HepG2 (cell line): ENCODE results near the gene FAF2. TPM values are rescaled to one million over a fixed set of nuclear protein-coding genes. Genes with fewer than 3 reads are reported as not detected.

ENCODE experiments used
- AGO2 ChIP-seq: fragments of 200-400 bp; formaldehyde crosslinking; optimal IDR thresholded peaks from 2 replicates; pipeline ENCODE3; 2017; ENCODE audit warnings: mild to moderate bottlenecking, low read depth, low read length, moderate library complexity
- ARID4A ChIP-seq: sonication (generic); formaldehyde crosslinking; IDR thresholded peaks from 2 replicates; pipeline ENCODE4 v1.5.0; 2020; ENCODE audit warnings: mild to moderate bottlenecking, missing genetic modification reagents, borderline replicate concordance
- HBP1 ChIP-seq: IDR thresholded peaks from 2 replicates; pipeline ENCODE4 v1.6.1; 2016; ENCODE audit warnings: low read depth, control low read depth
- KDM5B ChIP-seq: sonication (generic); formaldehyde crosslinking; IDR thresholded peaks from 2 replicates; pipeline ENCODE4 v1.4.0; 2020; ENCODE audit warnings: missing genetic modification reagents, mild to moderate bottlenecking, borderline replicate concordance
- KLF6 ChIP-seq: IDR thresholded peaks from 2 replicates; pipeline ENCODE4 v1.8.0; 2016; ENCODE audit warnings: missing biosample characterization, missing genetic modification reagents
- MYC ChIP-seq: sonication (generic); formaldehyde crosslinking; IDR thresholded peaks from 2 replicates; pipeline ENCODE4 v1.9.0; 2021; ENCODE audit warnings: missing genetic modification reagents, borderline replicate concordance
- NAIF1 ChIP-seq: sonication (generic); formaldehyde crosslinking; IDR thresholded peaks from 2 replicates; pipeline ENCODE4 v1.5.0; 2020; ENCODE audit warnings: mild to moderate bottlenecking, missing genetic modification reagents, borderline replicate concordance
- NRL ChIP-seq: sonication (generic); formaldehyde crosslinking; IDR thresholded peaks from 2 replicates; pipeline ENCODE4 v1.5.0; 2020; ENCODE audit warnings: missing genetic modification reagents, mild to moderate bottlenecking, moderate library complexity, borderline replicate concordance
- SAFB2 ChIP-seq: sonication (generic); formaldehyde crosslinking; IDR thresholded peaks from 2 replicates; pipeline ENCODE4 v1.5.1; 2020; ENCODE audit warnings: missing genetic modification reagents, low read depth, mild to moderate bottlenecking, borderline replicate concordance
- SAP130 ChIP-seq: IDR thresholded peaks from 2 replicates; pipeline ENCODE4 v1.6.1; 2016; ENCODE audit warnings: low read depth
- SIN3A ChIP-seq: IDR thresholded peaks from 2 replicates; pipeline ENCODE4 v1.6.1; 2011; ENCODE audit warnings: low read depth, mild to moderate bottlenecking, control low read depth, low read length, borderline replicate concordance
- SP1 ChIP-seq, 2 experiments: fragments of 450-650 bp in 1 of 2; sonication (generic) in 1 of 2; formaldehyde crosslinking in 1 of 2; IDR thresholded peaks; 2 replicates each; pipeline versions ENCODE4 v1.4.0 to v1.6.1; 2016 to 2020; ENCODE audit warnings: missing genetic modification reagents in 1 of 2
- ZNF230 ChIP-seq: sonication (generic); formaldehyde crosslinking; IDR thresholded peaks from 2 replicates; pipeline ENCODE4 v1.4.0; 2020; ENCODE audit warnings: mild to moderate bottlenecking, missing genetic modification reagents
- ZNF629 ChIP-seq: sonication (generic); formaldehyde crosslinking; conservative IDR thresholded peaks from 2 replicates; pipeline ENCODE4 v1.5.0; 2020; ENCODE audit warnings: missing genetic modification reagents
- ZNF703 ChIP-seq: sonication (generic); formaldehyde crosslinking; IDR thresholded peaks from 2 replicates; pipeline ENCODE4 v1.5.1; 2020; ENCODE audit warnings: missing genetic modification reagents, mild to moderate bottlenecking, moderate library complexity, borderline replicate concordance
- ZNF800 ChIP-seq: sonication (generic); formaldehyde crosslinking; IDR thresholded peaks from 2 replicates; pipeline ENCODE4 v1.4.0; 2020; ENCODE audit warnings: missing genetic modification reagents
- polyA plus RNA-seq, 8 experiments: library from polyadenylated mRNA; depleted of rRNA in 3 of 8; stranded (reverse) in 7 of 8; unstranded in 1 of 8; fragments of >200 nt; fragmentation: Illumina TruSeq in 4 of 8; extraction: Trizol in 4 of 8; gene quantifications; 2 replicates each; pipeline versions ENCODE4 v1.2.1 to v1.2.3, GENCODE V29; 2011 to 2016; ENCODE audit warnings: low read depth in 4 of 8, missing spikeins in 1 of 8, mixed read lengths in 1 of 8; ENCODE audit not compliant: insufficient read depth in 1 of 8
- total RNA-seq, 5 experiments: library from RNA; depleted of rRNA; stranded (reverse); fragments of >200 nt; fragmentation: Illumina TruSeq; extraction: Trizol; gene quantifications; 2 replicates each; pipeline ENCODE4 v1.2.3, GENCODE V29; 2016; ENCODE audit warnings: low read depth in 1 of 5
- TF ChIP-seq, protein P1 (sequence below): sonication (generic); formaldehyde crosslinking; IDR thresholded peaks from 2 replicates; pipeline ENCODE4 v1.4.0; 2020; ENCODE audit warnings: mild to moderate bottlenecking, missing genetic modification reagents

The FAF2 gene
- total and polyA plus RNA-seq, 2 of the 13 experiments (the other 11 are each of a cell fraction or from before 2014, with no cell fraction given), result 27.8 to 34.3 TPM

DNA sequence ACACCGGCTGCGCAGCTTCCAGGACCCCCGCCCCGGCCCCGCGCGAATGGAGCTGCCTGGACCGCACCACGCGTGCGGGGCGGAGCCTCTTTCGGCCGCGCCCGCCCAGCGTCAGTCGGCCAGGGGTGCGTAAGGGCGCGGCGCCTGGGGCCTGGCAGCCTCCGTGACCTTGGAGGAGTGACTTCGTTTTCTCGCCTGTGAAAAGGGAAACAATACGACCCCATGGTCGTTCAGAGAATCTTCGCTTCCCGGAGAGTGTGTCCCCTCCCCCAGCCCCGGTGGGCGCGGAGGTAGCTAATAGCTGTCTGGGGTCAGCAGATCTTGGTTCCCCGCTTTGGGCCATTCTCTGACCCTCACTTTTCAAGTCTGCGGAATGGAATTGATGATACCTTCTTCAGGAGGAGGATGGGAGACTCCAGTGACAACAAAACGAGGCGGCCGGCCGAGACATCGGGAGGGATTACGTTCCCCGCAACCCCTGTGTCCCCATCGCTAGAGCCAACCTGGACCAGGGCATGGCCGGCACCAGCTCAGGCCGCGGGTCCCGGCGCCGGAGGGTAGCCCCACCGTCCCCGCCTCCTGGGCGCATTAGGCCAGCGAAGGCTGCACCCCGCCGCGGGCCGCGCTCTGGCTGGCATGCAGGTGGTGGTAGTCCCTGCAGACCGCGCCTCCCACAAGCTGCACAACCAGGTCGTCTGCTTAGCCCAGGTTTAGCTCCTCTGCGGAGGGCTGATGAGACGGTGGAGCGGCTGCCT, 95.4 kb downstream of the FAF2 start (continued):
- TF ChIP-seq ARID4A (CRISPR knock-in tag) (peak; percentile 41; the same call in 1 of the 2 replicates), NAIF1 (CRISPR knock-in tag) (no peak), SAP130 (CRISPR knock-in tag) (peak; percentile 39), KLF6 (CRISPR knock-in tag) (0 out of 2 replicates have a peak, but pooled peaks have one; percentile 34), ZNF800 (CRISPR knock-in tag) (0 out of 2 replicates have a peak, but pooled peaks have one; percentile 42), HBP1 (CRISPR knock-in tag) (0 out of 2 replicates have a peak, but pooled peaks have one; percentile 21), SIN3A (0 out of 2 replicates have a peak, but pooled peaks have one; percentile 30), KDM5B (peak; percentile 74; the same call in 1 of the 2 replicates), NRL (CRISPR knock-in tag) (peak; percentile 29; the same call in 1 of the 2 replicates), ZNF629 (0 out of 2 replicates have a peak, but pooled peaks have one; percentile 7), SAFB2 (no peak), MYC (CRISPR knock-in tag) (peak; percentile 7; the same call in 1 of the 2 replicates), AGO2 (peak; percentile 37), ZNF230 (0 out of 2 replicates have a peak, but pooled peaks have one; percentile 38), SP1 (IDR thresholded peaks at IDR 0.05) (no peak), SP1 (CRISPR knock-in tag; IDR thresholded peaks at IDR 0.05) (0 out of 2 replicates have a peak, but pooled peaks have one; percentile 35), ZNF703 (CRISPR knock-in tag) (no peak)
- TF ChIP-seq, protein P1, sequence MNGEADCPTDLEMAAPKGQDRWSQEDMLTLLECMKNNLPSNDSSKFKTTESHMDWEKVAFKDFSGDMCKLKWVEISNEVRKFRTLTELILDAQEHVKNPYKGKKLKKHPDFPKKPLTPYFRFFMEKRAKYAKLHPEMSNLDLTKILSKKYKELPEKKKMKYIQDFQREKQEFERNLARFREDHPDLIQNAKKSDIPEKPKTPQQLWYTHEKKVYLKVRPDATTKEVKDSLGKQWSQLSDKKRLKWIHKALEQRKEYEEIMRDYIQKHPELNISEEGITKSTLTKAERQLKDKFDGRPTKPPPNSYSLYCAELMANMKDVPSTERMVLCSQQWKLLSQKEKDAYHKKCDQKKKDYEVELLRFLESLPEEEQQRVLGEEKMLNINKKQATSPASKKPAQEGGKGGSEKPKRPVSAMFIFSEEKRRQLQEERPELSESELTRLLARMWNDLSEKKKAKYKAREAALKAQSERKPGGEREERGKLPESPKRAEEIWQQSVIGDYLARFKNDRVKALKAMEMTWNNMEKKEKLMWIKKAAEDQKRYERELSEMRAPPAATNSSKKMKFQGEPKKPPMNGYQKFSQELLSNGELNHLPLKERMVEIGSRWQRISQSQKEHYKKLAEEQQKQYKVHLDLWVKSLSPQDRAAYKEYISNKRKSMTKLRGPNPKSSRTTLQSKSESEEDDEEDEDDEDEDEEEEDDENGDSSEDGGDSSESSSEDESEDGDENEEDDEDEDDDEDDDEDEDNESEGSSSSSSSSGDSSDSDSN (CRISPR knock-in tag), result peak; percentile 80
